GM23338 (cell line): ENCODE data around the gene RPS29. TPM values are rescaled to one million over a fixed set of nuclear protein-coding genes. Genes with fewer than 3 reads are reported as not detected.

Source experiments
- ATAC-seq: fragments of 200-7000 bp; cut with Tn5 transposase; 3 replicates; pipeline ENCODE4 v1.9.1; 2020
- DNase-seq: peaks from one replicate; pipeline ENCODE4 v3.0.0-alpha.2; 2015; ENCODE audit warnings: low spot score
- H2AFZ ChIP-seq: fragments of 200-600 bp; sonication (generic); 2 replicates; pipeline ENCODE4 v1.8.0; 2016; ENCODE audit warnings: antibody characterized with exemption, mild to moderate bottlenecking, moderate library complexity
- H3F3A ChIP-seq: fragments of 200-600 bp; sonication (generic); replicated peaks from 2 replicates; pipeline ENCODE4 v1.8.0; 2017; ENCODE audit warnings: antibody characterized with exemption, mixed run types, low read depth
- H3K27ac ChIP-seq: fragments of 200-600 bp; sonication (generic); 2 replicates; pipeline ENCODE4 v1.6.1; 2016; ENCODE audit warnings: low read depth
- H3K27me3 ChIP-seq: fragments of 200-600 bp; sonication (generic); 2 replicates; pipeline ENCODE4 v1.8.0; 2016; ENCODE audit warnings: mild to moderate bottlenecking, mixed run types, moderate library complexity; ENCODE audit not compliant: insufficient read depth
- H3K36me3 ChIP-seq: fragments of 200-600 bp; sonication (generic); 2 replicates; pipeline ENCODE4 v1.8.0; 2016; ENCODE audit warnings: mild to moderate bottlenecking; ENCODE audit not compliant: insufficient read depth
- H3K4me1 ChIP-seq: fragments of 200-600 bp; sonication (generic); 2 replicates; pipeline ENCODE4 v1.8.0; 2016; ENCODE audit warnings: mild to moderate bottlenecking, moderate library complexity; ENCODE audit not compliant: insufficient read depth
- H3K4me2 ChIP-seq: fragments of 200-600 bp; sonication (generic); 2 replicates; pipeline ENCODE4 v1.7.1; 2017; ENCODE audit warnings: mixed run types
- H3K4me3 ChIP-seq: fragments of 200-600 bp; sonication (generic); 2 replicates; pipeline ENCODE4 v1.6.1; 2016; ENCODE audit warnings: mixed run types
- H3K79me2 ChIP-seq: fragments of 200-600 bp; sonication (generic); replicated peaks from 2 replicates; pipeline ENCODE4 v1.8.0; 2017; ENCODE audit warnings: mild to moderate bottlenecking; ENCODE audit not compliant: insufficient read depth
- H3K9me2 ChIP-seq: fragments of 200-600 bp; sonication (generic); 2 replicates; pipeline ENCODE4 v1.8.0; 2017; ENCODE audit not compliant: insufficient read depth
- H4K20me1 ChIP-seq: fragments of 200-600 bp; sonication (generic); replicated peaks from 2 replicates; pipeline ENCODE4 v1.8.0; 2017; ENCODE audit warnings: mild to moderate bottlenecking; ENCODE audit not compliant: insufficient read depth
- H3K27ac Mint-ChIP-seq: 2 replicates; pipeline ENCODE4 v1.8.0; 2020; ENCODE audit warnings: inconsistent platforms, mild to moderate bottlenecking, moderate library complexity, mixed read lengths
- H3K27me3 Mint-ChIP-seq: 3 replicates; pipeline ENCODE4 v1.8.0; 2022; ENCODE audit warnings: low read depth, mild to moderate bottlenecking, moderate library complexity, mixed read lengths, inconsistent platforms; ENCODE audit not compliant: insufficient read depth, poor library complexity
- H3K36me3 Mint-ChIP-seq: 3 replicates; pipeline ENCODE4 v1.8.0; 2021; ENCODE audit warnings: low read depth, mild to moderate bottlenecking, inconsistent platforms, moderate library complexity, mixed read lengths
- H3K4me1 Mint-ChIP-seq: 3 replicates; pipeline ENCODE4 v1.8.0; 2020; ENCODE audit warnings: mild to moderate bottlenecking, inconsistent platforms, mixed read lengths
- H3K4me3 Mint-ChIP-seq: 3 replicates; pipeline ENCODE4 v1.8.0; 2021; ENCODE audit warnings: moderate library complexity, mild to moderate bottlenecking, inconsistent platforms, mixed read lengths
- H3K9me3 Mint-ChIP-seq: 3 replicates; pipeline ENCODE4 v1.8.0; 2020; ENCODE audit warnings: moderate library complexity, mild to moderate bottlenecking, inconsistent platforms, mixed read lengths
- CREB1 ChIP-seq: fragments of 250-450 bp; sonication (Bioruptor Pico); IDR thresholded peaks from 2 replicates; pipeline ENCODE4 v1.5.0; 2020; ENCODE audit warnings: low read depth, mild to moderate bottlenecking, moderate library complexity
- JUNB ChIP-seq: IDR thresholded peaks from one replicate; pipeline ENCODE4 v1.6.1; 2016; ENCODE audit warnings: antibody characterized with exemption; ENCODE audit not compliant: unreplicated experiment
- NANOG ChIP-seq: IDR thresholded peaks from 2 replicates; pipeline ENCODE4 v1.6.1; 2016; ENCODE audit warnings: antibody characterized with exemption, borderline replicate concordance
- STAT1 ChIP-seq: IDR thresholded peaks from one replicate; pipeline ENCODE4 v1.6.1; 2016; ENCODE audit warnings: antibody characterized with exemption; ENCODE audit not compliant: unreplicated experiment
- ZNF331 ChIP-seq: fragments of 250-450 bp; sonication (Bioruptor Pico); IDR thresholded peaks from 2 replicates; pipeline ENCODE4 v1.5.0; 2020; ENCODE audit warnings: low read depth, mild to moderate bottlenecking, moderate library complexity
- polyA plus RNA-seq: library from polyadenylated mRNA; unstranded; fragments of >200 nt; fragmentation: Nextera tagmentation; extraction: Ambion mirVana; gene quantifications from 2 replicates; pipeline ENCODE4 v1.2.1, GENCODE V29; 2016
- total RNA-seq: library from RNA; depleted of rRNA; stranded (reverse); fragments of >200 nt; shearing (Covaris generic); gene quantifications from 2 replicates; pipeline ENCODE4 v1.2.3, GENCODE V29; 2014
- TF ChIP-seq, protein P1 (sequence below): fragments of 250-450 bp; sonication (Bioruptor Pico); IDR thresholded peaks from 2 replicates; pipeline ENCODE4 v1.5.0; 2020; ENCODE audit warnings: mild to moderate bottlenecking, moderate library complexity
- TF ChIP-seq, protein P2 (sequence below): IDR thresholded peaks from 2 replicates; pipeline ENCODE4 v1.6.1; 2016; ENCODE audit warnings: antibody characterized with exemption

The RPS29 gene
- total and polyA plus RNA-seq, 2 experiments from 2014 or later = 2,560 to 3,734 TPM

DNA sequence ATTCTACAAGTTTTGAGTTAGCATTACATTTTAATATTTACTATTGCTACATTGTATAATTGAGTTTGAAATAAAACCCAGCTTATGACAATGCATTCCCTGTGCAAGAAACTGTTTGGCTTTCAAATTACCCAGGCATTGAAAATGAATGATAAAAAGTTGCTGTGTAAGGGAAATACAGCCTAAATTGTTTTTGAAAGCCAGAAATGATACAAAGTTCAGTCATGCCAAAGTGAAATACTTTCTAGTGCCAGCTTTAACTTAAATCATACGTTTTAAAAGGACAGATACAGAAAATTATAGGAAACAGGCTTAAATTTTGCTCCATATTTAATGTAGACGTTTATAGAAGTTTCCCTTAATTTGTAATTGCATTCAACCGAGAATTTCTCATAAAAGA lies 37.2 kb upstream of the RPS29 start (continued):
- TF ChIP-seq, protein P1, sequence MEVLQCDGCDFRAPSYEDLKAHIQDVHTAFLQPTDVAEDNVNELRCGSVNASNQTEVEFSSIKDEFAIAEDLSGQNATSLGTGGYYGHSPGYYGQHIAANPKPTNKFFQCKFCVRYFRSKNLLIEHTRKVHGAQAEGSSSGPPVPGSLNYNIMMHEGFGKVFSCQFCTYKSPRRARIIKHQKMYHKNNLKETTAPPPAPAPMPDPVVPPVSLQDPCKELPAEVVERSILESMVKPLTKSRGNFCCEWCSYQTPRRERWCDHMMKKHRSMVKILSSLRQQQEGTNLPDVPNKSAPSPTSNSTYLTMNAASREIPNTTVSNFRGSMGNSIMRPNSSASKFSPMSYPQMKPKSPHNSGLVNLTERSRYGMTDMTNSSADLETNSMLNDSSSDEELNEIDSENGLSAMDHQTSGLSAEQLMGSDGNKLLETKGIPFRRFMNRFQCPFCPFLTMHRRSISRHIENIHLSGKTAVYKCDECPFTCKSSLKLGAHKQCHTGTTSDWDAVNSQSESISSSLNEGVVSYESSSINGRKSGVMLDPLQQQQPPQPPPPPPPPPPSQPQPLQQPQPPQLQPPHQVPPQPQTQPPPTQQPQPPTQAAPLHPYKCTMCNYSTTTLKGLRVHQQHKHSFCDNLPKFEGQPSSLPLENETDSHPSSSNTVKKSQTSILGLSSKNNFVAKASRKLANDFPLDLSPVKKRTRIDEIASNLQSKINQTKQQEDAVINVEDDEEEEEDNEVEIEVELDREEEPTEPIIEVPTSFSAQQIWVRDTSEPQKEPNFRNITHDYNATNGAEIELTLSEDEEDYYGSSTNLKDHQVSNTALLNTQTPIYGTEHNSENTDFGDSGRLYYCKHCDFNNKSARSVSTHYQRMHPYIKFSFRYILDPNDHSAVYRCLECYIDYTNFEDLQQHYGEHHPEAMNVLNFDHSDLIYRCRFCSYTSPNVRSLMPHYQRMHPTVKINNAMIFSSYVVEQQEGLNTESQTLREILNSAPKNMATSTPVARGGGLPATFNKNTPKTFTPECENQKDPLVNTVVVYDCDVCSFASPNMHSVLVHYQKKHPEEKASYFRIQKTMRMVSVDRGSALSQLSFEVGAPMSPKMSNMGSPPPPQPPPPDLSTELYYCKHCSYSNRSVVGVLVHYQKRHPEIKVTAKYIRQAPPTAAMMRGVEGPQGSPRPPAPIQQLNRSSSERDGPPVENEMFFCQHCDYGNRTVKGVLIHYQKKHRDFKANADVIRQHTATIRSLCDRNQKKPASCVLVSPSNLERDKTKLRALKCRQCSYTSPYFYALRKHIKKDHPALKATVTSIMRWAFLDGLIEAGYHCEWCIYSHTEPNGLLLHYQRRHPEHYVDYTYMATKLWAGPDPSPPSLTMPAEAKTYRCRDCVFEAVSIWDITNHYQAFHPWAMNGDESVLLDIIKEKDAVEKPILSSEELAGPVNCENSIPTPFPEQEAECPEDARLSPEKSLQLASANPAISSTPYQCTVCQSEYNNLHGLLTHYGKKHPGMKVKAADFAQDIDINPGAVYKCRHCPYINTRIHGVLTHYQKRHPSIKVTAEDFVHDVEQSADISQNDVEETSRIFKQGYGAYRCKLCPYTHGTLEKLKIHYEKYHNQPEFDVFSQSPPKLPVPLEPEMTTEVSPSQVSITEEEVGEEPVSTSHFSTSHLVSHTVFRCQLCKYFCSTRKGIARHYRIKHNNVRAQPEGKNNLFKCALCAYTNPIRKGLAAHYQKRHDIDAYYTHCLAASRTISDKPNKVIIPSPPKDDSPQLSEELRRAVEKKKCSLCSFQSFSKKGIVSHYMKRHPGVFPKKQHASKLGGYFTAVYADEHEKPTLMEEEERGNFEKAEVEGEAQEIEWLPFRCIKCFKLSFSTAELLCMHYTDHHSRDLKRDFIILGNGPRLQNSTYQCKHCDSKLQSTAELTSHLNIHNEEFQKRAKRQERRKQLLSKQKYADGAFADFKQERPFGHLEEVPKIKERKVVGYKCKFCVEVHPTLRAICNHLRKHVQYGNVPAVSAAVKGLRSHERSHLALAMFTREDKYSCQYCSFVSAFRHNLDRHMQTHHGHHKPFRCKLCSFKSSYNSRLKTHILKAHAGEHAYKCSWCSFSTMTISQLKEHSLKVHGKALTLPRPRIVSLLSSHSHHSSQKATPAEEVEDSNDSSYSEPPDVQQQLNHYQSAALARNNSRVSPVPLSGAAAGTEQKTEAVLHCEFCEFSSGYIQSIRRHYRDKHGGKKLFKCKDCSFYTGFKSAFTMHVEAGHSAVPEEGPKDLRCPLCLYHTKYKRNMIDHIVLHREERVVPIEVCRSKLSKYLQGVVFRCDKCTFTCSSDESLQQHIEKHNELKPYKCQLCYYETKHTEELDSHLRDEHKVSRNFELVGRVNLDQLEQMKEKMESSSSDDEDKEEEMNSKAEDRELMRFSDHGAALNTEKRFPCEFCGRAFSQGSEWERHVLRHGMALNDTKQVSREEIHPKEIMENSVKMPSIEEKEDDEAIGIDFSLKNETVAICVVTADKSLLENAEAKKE (CRISPR knock-in tag) = no peak
- TF ChIP-seq JUNB (no peak), NANOG (no peak)

DNA sequence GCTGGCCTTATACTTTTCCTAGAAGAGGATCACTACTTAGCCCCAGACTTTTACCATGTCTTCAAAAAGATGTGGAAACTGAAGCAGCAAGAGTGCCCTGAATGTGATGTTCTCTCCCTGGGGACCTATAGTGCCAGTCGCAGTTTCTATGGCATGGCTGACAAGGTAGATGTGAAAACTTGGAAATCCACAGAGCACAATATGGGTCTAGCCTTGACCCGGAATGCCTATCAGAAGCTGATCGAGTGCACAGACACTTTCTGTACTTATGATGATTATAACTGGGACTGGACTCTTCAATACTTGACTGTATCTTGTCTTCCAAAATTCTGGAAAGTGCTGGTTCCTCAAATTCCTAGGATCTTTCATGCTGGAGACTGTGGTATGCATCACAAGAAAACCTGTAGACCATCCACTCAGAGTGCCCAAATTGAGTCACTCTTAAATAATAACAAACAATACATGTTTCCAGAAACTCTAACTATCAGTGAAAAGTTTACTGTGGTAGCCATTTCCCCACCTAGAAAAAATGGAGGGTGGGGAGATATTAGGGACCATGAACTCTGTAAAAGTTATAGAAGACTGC lies 35.9 kb upstream of the RPS29 start:
- no peaks in the 10 kb centered on the region for H3K9me2 ChIP-seq
- Mint-ChIP-seq H3K27me3 (peaks cover 1% of the 10 kb centered on the region), H3K9me3 (no peaks in the 10 kb centered on the region), H3K4me3 (peak overlapping the region; percentile 99), H3K27ac (no peak overlapping the region), H3K4me1 (peaks cover 18% of the 10 kb centered on the region), H3K36me3 (peaks cover 54% of the 10 kb centered on the region)
- peaks cover 16% of the 10 kb centered on the region for H3F3A ChIP-seq
- peaks cover 27% of the 10 kb centered on the region for H4K20me1 ChIP-seq
- H3K4me2 ChIP-seq = peak overlapping the region; percentile 92
- H2AFZ ChIP-seq = no peak overlapping the region
- peaks cover 20% of the 10 kb centered on the region; the same call in 1 of the 2 replicates for H3K36me3 ChIP-seq
- no peak for DNase-seq
- no peaks in the 10 kb centered on the region for H3K27me3 ChIP-seq
- peaks cover 11% of the 10 kb centered on the region for H3K4me1 ChIP-seq
- peak overlapping the region; percentile 94 for H3K4me3 ChIP-seq
- TF ChIP-seq CREB1 (CRISPR knock-in tag) (no peak), JUNB (no peak), STAT1 (no peak), ZNF331 (CRISPR knock-in tag) (no peak)
- TF ChIP-seq, protein P2, sequence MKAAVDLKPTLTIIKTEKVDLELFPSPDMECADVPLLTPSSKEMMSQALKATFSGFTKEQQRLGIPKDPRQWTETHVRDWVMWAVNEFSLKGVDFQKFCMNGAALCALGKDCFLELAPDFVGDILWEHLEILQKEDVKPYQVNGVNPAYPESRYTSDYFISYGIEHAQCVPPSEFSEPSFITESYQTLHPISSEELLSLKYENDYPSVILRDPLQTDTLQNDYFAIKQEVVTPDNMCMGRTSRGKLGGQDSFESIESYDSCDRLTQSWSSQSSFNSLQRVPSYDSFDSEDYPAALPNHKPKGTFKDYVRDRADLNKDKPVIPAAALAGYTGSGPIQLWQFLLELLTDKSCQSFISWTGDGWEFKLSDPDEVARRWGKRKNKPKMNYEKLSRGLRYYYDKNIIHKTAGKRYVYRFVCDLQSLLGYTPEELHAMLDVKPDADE = no peak
- H3K79me2 ChIP-seq = peaks cover 58% of the 10 kb centered on the region
- no peak for ATAC-seq
- no peak overlapping the region for H3K27ac ChIP-seq
